ENCODE results near the gene TCAP.

DNA sequence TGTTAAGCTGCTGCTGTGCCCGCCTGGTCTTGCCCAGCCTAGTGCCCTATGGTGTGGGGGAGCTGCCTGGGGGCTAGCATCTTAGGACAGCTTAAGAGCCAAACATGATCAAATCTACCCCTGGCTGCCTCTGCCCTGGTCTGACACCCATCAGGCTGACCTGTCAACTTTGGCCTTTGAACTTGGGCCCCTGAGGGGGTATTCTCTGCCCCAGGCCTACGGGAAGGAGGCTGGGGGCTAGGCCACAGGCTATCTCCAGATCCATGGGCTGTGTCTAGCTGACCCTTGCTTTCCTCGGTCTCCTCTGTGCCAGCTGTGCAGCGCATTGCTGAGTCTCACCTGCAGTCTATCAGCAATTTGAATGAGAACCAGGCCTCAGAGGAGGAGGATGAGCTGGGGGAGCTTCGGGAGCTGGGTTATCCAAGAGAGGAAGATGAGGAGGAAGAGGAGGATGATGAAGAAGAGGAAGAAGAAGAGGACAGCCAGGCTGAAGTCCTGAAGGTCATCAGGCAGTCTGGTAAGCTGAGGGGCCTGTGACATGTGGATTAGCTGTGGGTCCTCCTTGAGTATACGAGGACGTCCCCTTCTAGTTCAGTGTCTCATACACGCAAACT, 31.5 kb upstream of the TCAP start:
- TF ChIP-seq CEBPB (IDR thresholded peaks at IDR 0.05) (no peak), FOXM1 (IDR thresholded peaks at IDR 0.05; ENCODE audit: borderline replicate concordance, low read depth) (no peak), TAF1 (IDR thresholded peaks at IDR 0.05; ENCODE audit: low read depth) (no peak), EP300 (IDR thresholded peaks at IDR 0.05; ENCODE audit: borderline replicate concordance) (no peak)
